ENCODE data around the gene MFNG.
A peak's percentile ranks its signal among the peaks of the same experiment; 100 is the strongest.

MFNG gene

DNA sequence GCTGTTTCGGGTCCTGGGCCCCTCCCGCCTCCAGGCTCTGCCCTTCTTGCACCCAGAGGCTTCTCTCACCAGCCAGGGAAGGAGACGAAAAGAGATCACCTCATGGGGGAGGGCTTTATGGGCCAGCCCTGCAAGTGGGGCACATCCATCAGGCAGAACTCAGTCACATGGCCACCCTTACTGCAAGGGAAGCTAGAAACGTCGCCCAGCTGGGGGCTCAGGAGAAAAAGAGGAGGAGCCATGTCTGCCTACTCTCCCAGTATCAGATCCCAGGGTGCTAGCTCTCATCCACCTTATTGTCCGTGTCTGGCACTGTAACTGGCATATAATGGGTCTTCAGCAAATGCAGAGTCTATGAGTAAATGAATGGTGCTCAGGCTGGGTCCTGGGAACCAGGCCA lies 24.2 kb downstream of the MFNG start:
- in situ Hi-C loops (cut with HindIII; ENCODE audit: low pct_ligation_motif_present, low pct_unique_long_range_greater_than_20kb, low sequenced_read_pairs) = no loop called here
- DNase-seq = no peak

DNA sequence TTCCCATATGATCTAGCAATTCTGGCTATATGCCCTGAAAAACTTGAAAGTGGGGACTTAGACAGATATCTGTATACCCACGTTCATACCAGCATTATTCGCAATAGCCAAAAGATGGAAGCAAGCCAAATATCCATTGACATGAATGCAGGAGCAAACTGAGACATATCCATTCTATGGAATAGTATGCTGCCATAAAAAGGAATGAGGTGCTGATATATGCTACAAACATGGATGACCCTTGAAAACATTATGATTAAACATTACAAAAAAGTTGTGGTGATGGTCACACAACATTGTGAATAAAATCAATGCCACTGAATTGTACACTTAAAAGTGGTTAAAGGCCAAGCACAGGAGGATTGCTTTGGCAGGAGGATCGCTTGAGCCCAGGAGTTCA lies 25.5 kb downstream of the MFNG start:
- DNase-seq = no peak
- in situ Hi-C loops (cut with HindIII; ENCODE audit: low pct_ligation_motif_present, low pct_unique_long_range_greater_than_20kb, low sequenced_read_pairs) = no loop called here

DNA sequence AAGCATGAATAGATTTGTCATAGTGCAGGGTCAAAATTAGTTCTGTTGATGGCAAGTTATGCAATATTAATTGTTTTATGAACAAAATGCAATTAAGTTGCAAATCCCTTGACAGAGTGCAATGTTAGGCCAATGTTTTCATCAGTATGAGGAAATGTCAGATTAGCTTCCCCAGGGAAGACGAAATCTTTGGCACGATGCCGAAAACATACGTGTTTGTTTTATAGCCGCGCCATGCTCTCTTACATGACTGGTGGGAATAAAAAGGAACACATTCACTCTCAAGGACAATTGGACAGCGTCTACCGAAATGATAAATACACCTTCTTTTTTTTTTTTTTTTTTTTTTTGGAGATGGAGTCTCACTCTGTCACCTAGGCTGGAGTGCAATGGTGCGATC lies 27.0 kb downstream of the MFNG start:
- in situ Hi-C loops (cut with HindIII; ENCODE audit: low pct_ligation_motif_present, low pct_unique_long_range_greater_than_20kb, low sequenced_read_pairs) = no loop called here
- DNase-seq = no peak

- in situ Hi-C loops (cut with HindIII; ENCODE audit: low pct_ligation_motif_present, low pct_unique_long_range_greater_than_20kb, low sequenced_read_pairs) = no loop called here
Measured at GRCh38 chr22:37457093-37457893, 28.9 kb downstream of the MFNG start.

GRCh38 chr22:37456346-37456745 lies 29.8 kb downstream of the MFNG start:
- no peak for DNase-seq
- in situ Hi-C loops (cut with HindIII; ENCODE audit: low pct_ligation_motif_present, low pct_unique_long_range_greater_than_20kb, low sequenced_read_pairs) = no loop called here

More at GRCh38 chr22:37457093-37457893, 28.9 kb downstream of the MFNG start:
- DNase-seq = peak; percentile 61

- DNase-seq = no peak
- in situ Hi-C loops (cut with HindIII; ENCODE audit: low pct_ligation_motif_present, low pct_unique_long_range_greater_than_20kb, low sequenced_read_pairs) = no loop called here
Measured at GRCh38 chr22:37455896-37456295, 30.3 kb downstream of the MFNG start.

- DNase-seq = peak; percentile 90
- in situ Hi-C loops (cut with HindIII; ENCODE audit: low pct_ligation_motif_present, low pct_unique_long_range_greater_than_20kb, low sequenced_read_pairs) = no loop called here
Measured at GRCh38 chr22:37454857-37455686, 31.1 kb downstream of the MFNG start.

DNA sequence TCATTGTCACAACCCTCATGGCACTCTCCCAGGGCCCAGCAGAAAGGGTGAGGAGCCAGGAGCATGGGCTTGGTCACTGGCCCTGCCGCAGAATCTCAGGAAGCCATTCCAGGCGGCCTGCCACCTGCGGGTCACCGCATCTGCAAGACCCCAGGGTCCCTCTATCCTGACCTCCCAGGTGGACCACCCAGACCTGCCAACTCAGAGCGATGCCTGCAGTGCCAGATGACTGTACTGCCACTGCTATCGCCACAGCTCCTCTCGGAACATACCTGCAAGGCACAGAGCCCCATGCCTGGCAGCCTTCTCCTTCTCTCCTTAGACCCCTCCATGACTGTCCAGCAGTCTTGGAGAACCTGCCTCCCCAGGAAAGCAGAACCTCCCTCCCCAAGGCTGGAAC lies 32.5 kb downstream of the MFNG start:
- in situ Hi-C loops (cut with HindIII; ENCODE audit: low pct_ligation_motif_present, low pct_unique_long_range_greater_than_20kb, low sequenced_read_pairs) = no loop called here
- no peak for DNase-seq

DNA sequence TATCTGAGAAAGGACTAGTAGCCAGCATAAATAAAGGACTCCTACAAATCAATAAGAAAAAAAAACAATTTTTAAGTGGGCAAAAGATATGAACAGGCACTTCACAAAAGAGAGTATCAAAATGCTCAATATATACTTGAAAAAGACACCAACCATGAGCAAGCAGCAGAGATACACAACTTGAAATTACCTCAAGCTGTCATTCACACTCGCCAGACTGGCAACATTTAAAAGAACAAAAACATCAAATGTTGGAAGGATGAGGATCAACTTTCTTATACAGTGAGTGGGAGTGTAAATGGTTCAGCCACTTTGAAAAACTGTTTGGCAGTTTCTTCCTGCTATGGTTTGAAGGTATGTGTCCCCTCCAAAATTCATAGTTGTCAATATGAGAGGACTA lies 35.0 kb downstream of the MFNG start:
- in situ Hi-C loops (cut with HindIII; ENCODE audit: low pct_ligation_motif_present, low pct_unique_long_range_greater_than_20kb, low sequenced_read_pairs) = no loop called here
- DNase-seq = no peak

DNA sequence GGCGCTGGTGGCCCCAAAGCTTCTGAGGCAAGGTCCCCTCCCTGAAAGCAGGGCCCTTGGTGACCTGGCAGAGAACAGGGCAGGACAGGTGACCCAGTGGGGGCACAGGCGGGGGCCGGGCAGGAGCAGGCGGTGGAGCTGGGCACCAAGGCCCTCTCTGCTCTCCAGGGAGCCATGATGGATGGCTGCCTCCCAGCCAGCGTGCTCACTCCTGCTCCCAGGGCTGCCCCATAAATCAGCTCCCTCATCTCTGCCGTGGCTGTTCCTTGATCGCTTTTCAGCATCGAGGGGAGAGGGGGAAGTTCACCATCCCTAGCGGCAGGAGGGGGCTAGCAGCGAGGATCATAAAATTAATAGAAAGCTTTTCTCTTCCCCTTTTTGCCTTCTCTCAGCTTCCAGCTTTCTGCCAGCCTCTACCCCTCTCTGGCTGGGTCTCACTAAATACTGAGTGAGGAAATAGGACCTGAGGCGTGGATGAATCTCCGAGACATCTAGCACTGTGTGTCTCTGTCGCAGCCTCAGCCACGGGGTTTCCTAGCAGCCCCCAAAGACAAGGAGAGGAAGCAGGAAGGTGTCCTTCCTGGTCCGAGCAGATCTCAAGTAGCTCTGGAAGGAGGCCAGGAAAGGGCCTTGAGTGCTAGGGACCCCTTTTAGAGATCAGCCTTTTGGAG lies 36.7 kb downstream of the MFNG start:
- in situ Hi-C loops (cut with HindIII; ENCODE audit: low pct_ligation_motif_present, low pct_unique_long_range_greater_than_20kb, low sequenced_read_pairs) = no loop called here
- DNase-seq = no peak

DNA sequence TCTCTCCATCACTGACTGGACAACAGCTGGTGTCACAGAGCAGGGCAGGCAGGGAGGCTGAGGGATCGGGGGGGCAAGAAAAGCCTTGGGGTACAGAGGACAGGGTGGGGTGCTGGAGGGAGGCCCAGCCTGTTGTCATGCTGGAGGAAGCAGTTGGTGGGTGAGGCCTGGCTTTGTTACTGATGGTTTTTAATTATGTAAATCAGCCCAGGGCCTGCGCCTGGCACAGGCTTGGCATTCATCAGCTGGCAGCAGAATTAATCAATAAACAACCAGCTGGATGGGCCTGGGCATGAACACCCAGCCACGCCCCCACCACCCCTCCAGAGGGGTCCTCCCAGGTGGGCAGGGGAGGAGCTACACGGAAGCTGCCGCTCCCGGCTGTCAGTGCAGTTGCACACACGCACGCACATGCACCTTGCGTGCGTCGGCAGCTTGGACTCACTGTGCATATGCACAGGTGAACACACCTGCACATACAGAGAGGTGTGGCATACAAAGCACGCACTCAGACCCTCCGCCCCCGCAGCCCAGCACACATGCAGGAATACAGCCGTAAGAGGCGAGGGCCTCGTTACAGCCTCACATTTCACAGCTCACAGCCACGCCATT lies 37.6 kb downstream of the MFNG start:
- in situ Hi-C loops (cut with HindIII; ENCODE audit: low pct_ligation_motif_present, low pct_unique_long_range_greater_than_20kb, low sequenced_read_pairs) = no loop called here
- DNase-seq = no peak

GRCh38 chr22:37445501-37445900 lies 40.7 kb downstream of the MFNG start:
- no peak for DNase-seq
- in situ Hi-C loops (cut with HindIII; ENCODE audit: low pct_ligation_motif_present, low pct_unique_long_range_greater_than_20kb, low sequenced_read_pairs) = no loop called here

GRCh38 chr22:37443977-37444376 lies 42.2 kb downstream of the MFNG start:
- in situ Hi-C loops (cut with HindIII; ENCODE audit: low pct_ligation_motif_present, low pct_unique_long_range_greater_than_20kb, low sequenced_read_pairs) = no loop called here
- DNase-seq = no peak

GRCh38 chr22:37443086-37443485 lies 43.1 kb downstream of the MFNG start:
- no peak for DNase-seq
- in situ Hi-C loops (cut with HindIII; ENCODE audit: low pct_ligation_motif_present, low pct_unique_long_range_greater_than_20kb, low sequenced_read_pairs) = no loop called here

GRCh38 chr22:37442537-37442936 lies 43.6 kb downstream of the MFNG start:
- in situ Hi-C loops (cut with HindIII; ENCODE audit: low pct_ligation_motif_present, low pct_unique_long_range_greater_than_20kb, low sequenced_read_pairs) = no loop called here
- DNase-seq = peak; percentile 42

DNA sequence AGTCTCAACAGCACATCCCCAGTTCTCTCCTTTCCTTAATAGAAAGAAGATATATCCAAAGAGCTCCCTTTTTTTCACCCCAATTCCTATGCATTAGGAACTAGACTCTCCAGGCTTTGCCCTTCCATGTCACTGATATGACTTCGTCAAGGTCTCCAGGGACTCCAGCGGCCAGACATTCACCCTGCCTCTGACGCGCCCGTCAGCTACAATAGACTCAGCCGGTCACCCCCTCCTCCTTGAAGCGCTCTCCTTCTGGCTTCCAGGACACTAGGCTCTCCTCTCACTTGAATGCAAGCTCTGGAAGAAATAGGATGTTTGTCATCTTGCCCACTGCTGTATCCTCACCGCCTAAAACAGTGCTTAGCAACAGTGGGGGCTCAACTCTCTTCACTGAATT lies 44.0 kb downstream of the MFNG start:
- in situ Hi-C loops (cut with HindIII; ENCODE audit: low pct_ligation_motif_present, low pct_unique_long_range_greater_than_20kb, low sequenced_read_pairs) = no loop called here
- DNase-seq = no peak

DNA sequence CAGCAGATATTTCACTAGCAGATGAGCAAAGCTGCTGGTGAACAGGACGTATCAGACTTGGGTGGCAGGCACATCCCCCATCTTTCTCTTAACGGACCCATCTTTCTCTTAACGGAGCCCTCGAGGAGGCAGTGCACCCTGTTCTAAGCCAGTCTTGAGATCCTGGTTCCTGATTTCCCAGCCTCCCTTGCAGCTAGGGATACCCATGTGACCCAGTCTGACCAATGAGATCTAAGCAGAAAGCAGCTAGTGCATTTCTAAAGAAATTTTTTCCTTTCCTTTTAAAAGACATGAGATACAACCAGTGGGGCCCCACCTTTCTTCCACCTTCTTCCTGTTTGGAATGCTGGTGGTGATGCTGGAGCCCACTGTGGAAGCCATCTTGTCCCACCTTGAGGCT lies 45.3 kb downstream of the MFNG start:
- in situ Hi-C loops (cut with HindIII; ENCODE audit: low pct_ligation_motif_present, low pct_unique_long_range_greater_than_20kb, low sequenced_read_pairs) = no loop called here
- DNase-seq = no peak

DNA sequence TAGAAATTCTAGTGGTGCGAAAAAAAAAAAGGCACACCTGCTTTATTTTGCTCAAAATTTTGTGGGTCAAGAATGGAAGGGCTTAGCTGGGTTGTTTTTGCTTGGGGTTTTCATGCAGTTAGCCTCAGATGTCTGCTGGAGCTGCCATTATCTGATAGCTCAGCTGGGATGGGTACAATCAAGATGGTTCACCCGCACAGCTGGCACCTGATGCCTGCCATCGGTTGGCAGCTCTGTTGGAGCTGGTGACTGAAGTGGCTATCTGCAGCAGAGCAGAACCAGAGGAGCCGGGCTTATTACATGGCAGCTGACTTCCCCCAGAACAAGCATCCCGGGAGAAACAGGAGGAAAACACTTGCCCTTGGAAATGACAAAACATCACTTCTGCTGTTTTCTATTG lies 46.8 kb downstream of the MFNG start:
- no peak for DNase-seq
- in situ Hi-C loops (cut with HindIII; ENCODE audit: low pct_ligation_motif_present, low pct_unique_long_range_greater_than_20kb, low sequenced_read_pairs) = no loop called here

DNA sequence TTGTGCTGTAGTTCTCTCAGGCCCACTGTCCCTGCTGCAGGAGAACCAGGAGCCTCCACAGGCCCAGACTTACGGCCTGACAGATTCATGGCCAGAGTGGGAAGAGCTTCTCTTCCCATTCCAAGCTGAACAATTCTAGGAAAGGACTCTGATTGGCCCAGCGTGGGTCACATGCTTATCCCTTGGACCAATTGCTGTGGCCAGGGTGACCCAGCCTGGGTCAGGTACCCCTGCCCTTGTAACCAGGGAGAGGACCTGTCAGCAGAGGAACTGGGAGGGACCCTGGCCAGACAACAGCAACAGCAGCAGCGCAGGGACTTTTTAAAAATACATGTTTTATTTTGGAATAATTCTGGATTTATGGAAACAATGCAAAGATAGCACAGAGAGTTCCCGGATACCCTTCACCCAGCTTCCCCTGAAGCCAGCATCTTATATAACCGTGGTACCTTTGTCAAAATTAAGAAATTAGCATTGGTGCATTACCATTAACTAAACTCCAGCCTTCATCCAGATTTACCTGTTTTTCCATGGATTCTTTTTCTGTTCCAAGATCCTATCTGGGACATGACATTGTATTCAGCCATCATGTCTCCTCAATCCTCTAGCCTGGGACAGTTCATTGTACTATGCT lies 50.1 kb downstream of the MFNG start:
- DNase-seq = no peak
- in situ Hi-C loops (cut with HindIII; ENCODE audit: low pct_ligation_motif_present, low pct_unique_long_range_greater_than_20kb, low sequenced_read_pairs) = no loop called here
